Hepatocyte (in vitro differentiated cells): ENCODE data around the gene INO80B. TPM values are rescaled to one million over a fixed set of nuclear protein-coding genes. Genes with fewer than 3 reads are reported as not detected.
"Not testable (repeated sequence)": the region's sequence is repeated elsewhere in the genome, so short reads cannot be mapped to it uniquely, and the experiment has no call there.

ENCODE experiments used
- DNase-seq: peaks from one replicate; pipeline ENCODE4 v3.0.0-alpha.2; 2016; ENCODE audit warnings: low spot score
- H2AFZ ChIP-seq: fragments of 200-600 bp; sonication (generic); 2 replicates; pipeline ENCODE4 v1.6.0; 2016; ENCODE audit warnings: antibody characterized with exemption, mild to moderate bottlenecking
- H3K27ac ChIP-seq: fragments of 200-600 bp; sonication (generic); 2 replicates; pipeline ENCODE4 v1.5.1; 2016; ENCODE audit warnings: mild to moderate bottlenecking
- H3K27me3 ChIP-seq: fragments of 200-600 bp; sonication (generic); 2 replicates; pipeline ENCODE4 v1.6.1; 2016
- H3K36me3 ChIP-seq: fragments of 200-600 bp; sonication (generic); replicated peaks from 2 replicates; pipeline ENCODE4 v1.5.1; 2016; ENCODE audit warnings: low read depth; ENCODE audit not compliant: insufficient read depth
- H3K4me1 ChIP-seq: fragments of 200-600 bp; sonication (generic); 2 replicates; pipeline ENCODE4 v1.5.1; 2016; ENCODE audit warnings: mild to moderate bottlenecking, moderate library complexity; ENCODE audit not compliant: insufficient read depth
- H3K4me2 ChIP-seq: fragments of 200-600 bp; sonication (generic); 2 replicates; pipeline ENCODE4 v1.6.0; 2016
- H3K4me3 ChIP-seq: fragments of 200-600 bp; sonication (generic); 2 replicates; pipeline ENCODE4 v1.5.1; 2016; ENCODE audit warnings: mild to moderate bottlenecking
- H3K79me2 ChIP-seq: fragments of 200-600 bp; sonication (generic); 2 replicates; pipeline ENCODE4 v1.6.0; 2017; ENCODE audit warnings: mild to moderate bottlenecking
- H3K9me2 ChIP-seq: fragments of 200-600 bp; sonication (generic); replicated peaks from 2 replicates; pipeline ENCODE4 v1.6.0; 2017; ENCODE audit warnings: mild to moderate bottlenecking; ENCODE audit not compliant: insufficient read depth
- H3K9me3 ChIP-seq: fragments of 200-600 bp; sonication (generic); 2 replicates; pipeline ENCODE4 v1.5.1; 2016; ENCODE audit warnings: low read depth, mild to moderate bottlenecking
- H4K20me1 ChIP-seq: fragments of 200-600 bp; sonication (generic); 2 replicates; pipeline ENCODE4 v1.6.0; 2016; ENCODE audit warnings: mild to moderate bottlenecking; ENCODE audit not compliant: insufficient read depth, poor library complexity, severe bottlenecking
- EZH2 ChIP-seq: fragments of 200-600 bp; sonication (generic); IDR thresholded peaks from 2 replicates; pipeline ENCODE4 v1.6.1; 2016; ENCODE audit warnings: antibody characterized with exemption, mild to moderate bottlenecking, borderline replicate concordance
- EZH2phosphoT487 ChIP-seq: fragments of 200-600 bp; sonication (generic); IDR thresholded peaks from one replicate; pipeline ENCODE4 v1.6.1; 2018; ENCODE audit warnings: antibody characterized with exemption, mild to moderate bottlenecking, low read depth, moderate library complexity; ENCODE audit not compliant: unreplicated experiment, severe bottlenecking
- WGBS: methylation state at CpG from one replicate; pipeline ENCODE4 v1.1.6; 2016; ENCODE audit warnings: low lambda C conversion rate; ENCODE audit errors: missing lambda C conversion rate; 5-methylcytosine and 5-hydroxymethylcytosine counted together
- polyA plus RNA-seq: library from polyadenylated mRNA; unstranded; fragments of >200 nt; fragmentation: Nextera tagmentation; extraction: Ambion mirVana; gene quantifications from 2 replicates; pipeline ENCODE4 v1.2.1, GENCODE V29; 2016
- total RNA-seq: library from RNA; depleted of rRNA; stranded (reverse); fragments of >200 nt; gene quantifications from 2 replicates; pipeline ENCODE4 v1.2.3, GENCODE V29; 2014
- TF ChIP-seq, protein P1 (sequence below): fragments of 200-600 bp; sonication (generic); IDR thresholded peaks from 2 replicates; pipeline ENCODE4 v1.5.1; 2016; ENCODE audit warnings: antibody characterized with exemption, mild to moderate bottlenecking; ENCODE audit not compliant: poor library complexity

The INO80B gene
- total and polyA plus RNA-seq, 2 experiments from 2014 or later: 16.0 to 18.9 TPM

DNA sequence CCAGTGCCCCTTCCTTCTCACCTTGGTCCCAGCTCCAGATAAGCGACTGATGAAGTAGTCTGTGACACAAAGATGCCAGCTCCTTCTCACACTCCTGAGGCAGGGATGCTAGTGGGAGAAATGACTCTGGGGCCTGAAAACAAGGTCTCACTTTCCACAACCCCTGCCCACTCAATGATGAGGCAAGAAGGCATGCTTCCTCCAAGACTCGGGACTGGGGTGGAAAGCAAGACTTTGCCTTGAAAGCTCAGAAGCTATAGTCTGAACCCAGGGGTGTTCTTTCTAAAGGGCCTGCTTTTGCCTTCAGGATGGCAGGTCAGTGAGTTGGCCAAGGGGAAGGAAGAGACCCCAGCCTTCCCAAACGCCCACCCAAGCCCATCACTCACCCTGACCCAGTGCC lies 26.5 kb downstream of the INO80B start:
- Histone ChIP-seq H3K4me3 (peak overlapping the region; percentile 85), H3K9me2 (no peaks in the 10 kb centered on the region), H3K4me1 (peaks cover 18% of the 10 kb centered on the region), H3K27me3 (no peaks in the 10 kb centered on the region), H3K9me3 (no peaks in the 10 kb centered on the region), H3K36me3 (no peaks in the 10 kb centered on the region), H4K20me1 (no peaks in the 10 kb centered on the region), H3K4me2 (peak overlapping the region; percentile 100), H2AFZ (no peak overlapping the region), H3K79me2 (peaks cover 56% of the 10 kb centered on the region), H3K27ac (no peak overlapping the region)
- TF ChIP-seq EZH2: no peak
- TF ChIP-seq EZH2phosphoT487: no peak
- TF ChIP-seq, protein P1, sequence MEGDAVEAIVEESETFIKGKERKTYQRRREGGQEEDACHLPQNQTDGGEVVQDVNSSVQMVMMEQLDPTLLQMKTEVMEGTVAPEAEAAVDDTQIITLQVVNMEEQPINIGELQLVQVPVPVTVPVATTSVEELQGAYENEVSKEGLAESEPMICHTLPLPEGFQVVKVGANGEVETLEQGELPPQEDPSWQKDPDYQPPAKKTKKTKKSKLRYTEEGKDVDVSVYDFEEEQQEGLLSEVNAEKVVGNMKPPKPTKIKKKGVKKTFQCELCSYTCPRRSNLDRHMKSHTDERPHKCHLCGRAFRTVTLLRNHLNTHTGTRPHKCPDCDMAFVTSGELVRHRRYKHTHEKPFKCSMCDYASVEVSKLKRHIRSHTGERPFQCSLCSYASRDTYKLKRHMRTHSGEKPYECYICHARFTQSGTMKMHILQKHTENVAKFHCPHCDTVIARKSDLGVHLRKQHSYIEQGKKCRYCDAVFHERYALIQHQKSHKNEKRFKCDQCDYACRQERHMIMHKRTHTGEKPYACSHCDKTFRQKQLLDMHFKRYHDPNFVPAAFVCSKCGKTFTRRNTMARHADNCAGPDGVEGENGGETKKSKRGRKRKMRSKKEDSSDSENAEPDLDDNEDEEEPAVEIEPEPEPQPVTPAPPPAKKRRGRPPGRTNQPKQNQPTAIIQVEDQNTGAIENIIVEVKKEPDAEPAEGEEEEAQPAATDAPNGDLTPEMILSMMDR: no peak
- no peak for DNase-seq
- 67% methylated on average over 3 of the region's 3 CpGs for WGBS

DNA sequence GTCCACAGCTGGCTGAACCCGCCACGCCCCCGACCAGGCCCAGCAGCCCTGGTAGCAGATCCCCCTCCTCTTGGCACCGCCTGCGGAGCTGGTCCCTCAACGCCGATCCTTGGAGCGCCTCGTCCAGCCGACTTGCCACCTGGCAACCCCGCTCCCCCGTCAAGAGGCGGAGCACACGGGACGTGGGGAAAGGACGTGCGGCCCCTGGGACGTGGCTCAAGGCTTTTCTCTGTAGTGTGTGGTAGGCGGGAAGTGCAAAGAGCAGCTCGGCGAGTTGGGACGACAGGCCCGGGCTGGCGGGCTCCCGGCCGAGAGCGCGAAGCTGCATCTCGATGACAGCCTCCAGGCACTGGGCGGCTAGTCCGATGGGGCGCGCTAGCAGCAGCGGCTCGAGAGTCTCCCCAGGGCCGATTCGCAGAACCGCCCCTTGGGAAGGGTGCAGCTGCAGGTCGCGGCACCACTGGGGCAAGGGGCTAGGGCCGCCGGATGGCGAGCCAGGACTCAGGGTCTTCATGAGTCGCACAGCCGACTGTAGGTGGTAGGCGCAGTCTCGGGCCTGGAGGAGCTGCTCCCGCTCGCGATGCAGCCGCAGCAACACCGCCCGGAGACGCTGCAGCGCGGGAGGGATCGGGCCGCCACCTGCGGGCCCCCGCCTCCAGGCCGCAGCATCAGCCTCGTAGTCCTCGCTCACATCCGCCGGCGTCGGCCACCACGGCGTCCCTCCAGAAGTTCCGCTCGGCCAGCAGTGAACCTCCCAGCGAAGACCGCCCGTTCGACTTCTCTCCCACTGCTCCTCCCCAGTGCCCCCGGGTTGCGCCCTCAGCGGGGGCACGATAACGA lies 27.3 kb downstream of the INO80B start:
- H3K79me2 ChIP-seq: peaks cover 56% of the 10 kb centered on the region
- 3% methylated on average over 70 of the region's 80 CpGs for WGBS
- H3K36me3 ChIP-seq: no peaks in the 10 kb centered on the region
- H3K27ac ChIP-seq: peak overlapping the region; percentile 86
- H4K20me1 ChIP-seq: no peaks in the 10 kb centered on the region
- peak; percentile 54 for DNase-seq
- peak overlapping the region; percentile 75 for H2AFZ ChIP-seq
- H3K9me2 ChIP-seq: no peaks in the 10 kb centered on the region
- no peaks in the 10 kb centered on the region for H3K27me3 ChIP-seq
- H3K9me3 ChIP-seq: no peaks in the 10 kb centered on the region
- TF ChIP-seq, protein P1: no peak
- no peak for TF ChIP-seq EZH2phosphoT487
- TF ChIP-seq EZH2: no peak
- peaks cover 18% of the 10 kb centered on the region for H3K4me1 ChIP-seq
- H3K4me2 ChIP-seq: peak overlapping the region; percentile 100
- peak overlapping the region; percentile 85 for H3K4me3 ChIP-seq

DNA sequence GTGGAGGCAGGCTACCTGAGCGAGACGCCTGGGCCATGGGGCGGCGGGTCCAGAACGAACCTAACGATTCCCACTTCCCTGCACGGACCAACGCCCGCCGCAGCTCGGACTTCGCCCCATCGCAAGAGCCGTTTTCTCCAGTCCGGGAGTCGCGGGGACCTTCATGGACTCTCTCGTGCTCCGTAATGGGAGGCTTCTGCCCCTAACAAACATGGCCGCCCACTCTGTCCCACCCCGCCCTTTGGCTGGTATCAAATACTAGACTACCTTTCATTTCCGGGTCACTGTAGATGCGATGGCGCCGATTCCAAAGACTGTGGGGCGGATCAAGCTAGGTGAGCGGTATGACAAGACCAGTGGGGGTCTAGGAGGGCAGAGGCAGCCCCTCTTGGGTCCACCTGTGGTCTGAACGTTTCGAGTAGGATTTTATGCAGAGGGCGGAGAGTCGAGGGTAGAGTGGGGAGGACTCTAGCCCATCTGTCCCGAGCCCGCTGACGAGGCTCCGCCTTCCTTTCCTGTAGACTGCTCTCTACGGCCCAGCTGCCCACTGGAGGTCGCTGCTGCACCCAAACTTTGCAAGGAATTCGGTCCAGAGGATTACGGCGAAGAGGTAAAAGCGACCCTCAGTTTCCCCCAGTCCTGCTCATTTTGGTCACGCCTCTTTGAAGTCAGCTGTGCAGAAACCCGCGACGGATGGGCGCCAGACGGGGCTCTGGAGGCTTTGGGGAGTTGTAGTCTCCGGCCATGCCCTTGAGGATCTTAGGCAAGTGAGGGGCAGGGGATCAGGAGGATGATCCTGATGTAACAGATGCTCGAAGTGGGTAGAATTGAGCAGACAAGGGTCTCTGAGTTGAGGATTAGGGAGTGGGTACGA lies 28.2 kb downstream of the INO80B start, which contains the start of the genes CCDC142 and TTC31:
Gene CCDC142, minus strand, starts transcription at position 198 of the 874 bp plus-strand sequence. Its CDS starts 161 bp downstream, at position 37.
Gene TTC31, plus strand, starts transcription at position 281 of the 874 bp plus-strand sequence. Its CDS starts 15 bp downstream, at position 296.
- H3K79me2 ChIP-seq: peaks cover 55% of the 10 kb centered on the region
- no peaks in the 10 kb centered on the region for H4K20me1 ChIP-seq
- no peaks in the 10 kb centered on the region for H3K36me3 ChIP-seq
- H3K27me3 ChIP-seq: no peaks in the 10 kb centered on the region
- peak within 1 kb of the TSS; percentile 86 for H3K27ac ChIP-seq
- WGBS: 3% methylated on average over 50 of the region's 50 CpGs
- no peaks in the 10 kb centered on the region for H3K9me3 ChIP-seq
- DNase-seq: peak; percentile 97
- peak within 1 kb of the TSS; percentile 100 for H3K4me2 ChIP-seq
- peaks cover 18% of the 10 kb centered on the region for H3K4me1 ChIP-seq
- H3K4me3 ChIP-seq: peak within 1 kb of the TSS; percentile 85
- H2AFZ ChIP-seq: peak within 1 kb of the TSS; percentile 75
- H3K9me2 ChIP-seq: no peaks in the 10 kb centered on the region
- TF ChIP-seq, protein P1: peak; percentile 96
- TF ChIP-seq EZH2: no peak

DNA sequence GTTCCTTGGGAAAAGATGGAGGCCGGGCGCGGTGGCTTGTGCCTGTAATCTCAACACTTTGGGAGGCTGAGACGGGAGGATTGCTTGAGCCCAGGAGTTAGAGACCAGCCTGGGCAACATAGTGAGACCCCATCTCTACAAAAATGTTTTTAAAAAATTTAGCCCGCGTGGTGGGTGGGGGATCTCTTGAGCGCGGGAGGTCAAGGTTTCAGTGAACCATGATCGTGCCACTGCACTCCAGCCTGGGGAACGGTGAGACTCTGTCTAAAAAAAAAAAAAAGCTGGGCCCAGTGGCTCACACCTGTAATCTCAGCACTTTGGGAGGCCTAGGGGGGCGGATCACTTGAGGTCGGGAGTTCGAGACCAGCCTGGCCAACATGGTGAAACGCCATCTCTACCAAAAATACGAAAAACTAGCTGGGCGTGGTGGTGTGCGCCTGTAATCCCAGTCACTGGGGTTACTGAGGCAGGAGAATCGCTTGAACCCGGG lies 28.8 kb downstream of the INO80B start:
- H3K9me2 ChIP-seq, H3K27me3 ChIP-seq, H3K36me3 ChIP-seq, H4K20me1 ChIP-seq, H3K9me3 ChIP-seq, DNase-seq: not testable (repeated sequence)
- peak overlapping the region; percentile 80 for H3K4me2 ChIP-seq
- H3K79me2 ChIP-seq: peaks cover 51% of the 10 kb centered on the region
- WGBS: 89% methylated on average over 19 of the region's 19 CpGs
- peak overlapping the region; percentile 86 for H3K27ac ChIP-seq
- peaks cover 18% of the 10 kb centered on the region for H3K4me1 ChIP-seq
- H3K4me3 ChIP-seq: peak overlapping the region; percentile 24
- peak overlapping the region; percentile 72 for H2AFZ ChIP-seq
